ENCODE data around the gene CD48. TPM values are rescaled to one million over a fixed set of nuclear protein-coding genes. Genes with fewer than 3 reads are reported as not detected.
"Not testable (repeated sequence)": the region's sequence is repeated elsewhere in the genome, so short reads cannot be mapped to it uniquely, and the experiment has no call there.

Gene CD48
- total RNA-seq, 1 experiment from 2014 or later = not detected

DNA sequence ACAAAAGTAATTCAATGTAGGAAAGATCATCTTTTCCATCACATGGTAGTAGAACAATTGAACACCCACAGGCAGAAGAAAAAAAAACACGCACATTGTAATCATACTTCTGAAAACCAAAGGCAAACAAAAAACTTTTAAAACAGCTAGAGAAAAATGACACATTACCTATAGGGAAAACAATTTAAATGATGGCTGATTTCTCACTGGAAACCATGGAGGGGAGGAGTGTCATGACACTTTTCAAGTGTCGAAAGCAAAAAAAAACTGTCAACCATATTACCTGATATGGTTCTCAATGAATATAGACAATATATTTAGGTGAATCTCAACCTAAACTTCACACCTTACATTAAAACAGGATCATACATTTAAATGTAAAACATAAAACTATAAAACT, 26.6 kb upstream of the CD48 start:
- no peak overlapping the region for H3K4me3 ChIP-seq (ENCODE audit: low read depth, low read length, poor library complexity, severe bottlenecking)
- BruUV-seq (replicated peaks) = no TSS peak
- intact Hi-C loops (cut with micrococcal nuclease; ENCODE audit: unreplicated experiment) = no loop called here
- no peak overlapping the region for H3K27ac ChIP-seq (ENCODE audit: low read depth, low read length, poor library complexity, severe bottlenecking)
- no peaks in the 10 kb centered on the region for H3K9me3 ChIP-seq (ENCODE audit: low read depth, low read length, poor library complexity, severe bottlenecking)
- CTCF ChIA-PET = no interaction called here
- no peak for DNase-seq (ENCODE audit: low spot score)
- TF ChIP-seq EZH2 (IDR thresholded peaks at IDR 0.05; ENCODE audit: borderline replicate concordance, low read depth, low read length, poor library complexity, severe bottlenecking) = no peak
- TF ChIP-seq, protein P1, sequence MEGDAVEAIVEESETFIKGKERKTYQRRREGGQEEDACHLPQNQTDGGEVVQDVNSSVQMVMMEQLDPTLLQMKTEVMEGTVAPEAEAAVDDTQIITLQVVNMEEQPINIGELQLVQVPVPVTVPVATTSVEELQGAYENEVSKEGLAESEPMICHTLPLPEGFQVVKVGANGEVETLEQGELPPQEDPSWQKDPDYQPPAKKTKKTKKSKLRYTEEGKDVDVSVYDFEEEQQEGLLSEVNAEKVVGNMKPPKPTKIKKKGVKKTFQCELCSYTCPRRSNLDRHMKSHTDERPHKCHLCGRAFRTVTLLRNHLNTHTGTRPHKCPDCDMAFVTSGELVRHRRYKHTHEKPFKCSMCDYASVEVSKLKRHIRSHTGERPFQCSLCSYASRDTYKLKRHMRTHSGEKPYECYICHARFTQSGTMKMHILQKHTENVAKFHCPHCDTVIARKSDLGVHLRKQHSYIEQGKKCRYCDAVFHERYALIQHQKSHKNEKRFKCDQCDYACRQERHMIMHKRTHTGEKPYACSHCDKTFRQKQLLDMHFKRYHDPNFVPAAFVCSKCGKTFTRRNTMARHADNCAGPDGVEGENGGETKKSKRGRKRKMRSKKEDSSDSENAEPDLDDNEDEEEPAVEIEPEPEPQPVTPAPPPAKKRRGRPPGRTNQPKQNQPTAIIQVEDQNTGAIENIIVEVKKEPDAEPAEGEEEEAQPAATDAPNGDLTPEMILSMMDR (conservative IDR thresholded peaks at IDR 0.05; ENCODE audit: low read depth, low read length) = no peak
- H3K4me1 ChIP-seq (ENCODE audit: insufficient read depth, low read length, poor library complexity, severe bottlenecking) = no peaks in the 10 kb centered on the region
- H3K27me3 ChIP-seq (replicated peaks; ENCODE audit: insufficient read depth, low read depth, low read length, poor library complexity) = peaks cover 6% of the 10 kb centered on the region
- POLR2A ChIA-PET (ENCODE audit: low non-redundant PET) = no interaction called here
- H3K36me3 ChIP-seq (ENCODE audit: insufficient read depth, low read length, poor library complexity, severe bottlenecking) = no peaks in the 10 kb centered on the region

DNA sequence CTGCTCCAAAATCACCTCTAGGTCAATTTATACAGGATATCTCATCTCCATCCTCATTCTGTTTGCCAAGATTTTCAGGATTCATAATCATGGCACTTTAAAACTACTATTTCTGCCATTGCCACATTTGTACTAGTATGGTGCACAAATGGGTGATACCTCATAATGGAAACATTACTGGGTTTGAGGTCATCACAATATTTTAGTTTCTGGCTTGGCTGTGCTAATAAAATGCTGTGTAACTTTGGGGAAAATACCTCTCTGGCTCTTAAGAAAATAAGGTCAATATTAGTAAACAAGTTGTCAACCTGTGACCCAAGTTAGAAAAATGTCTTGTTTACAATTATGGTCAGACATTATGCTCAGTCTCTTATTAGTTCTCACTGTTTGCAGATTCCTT, 22.7 kb upstream of the CD48 start:
- no peak for DNase-seq (ENCODE audit: low spot score)
- intact Hi-C loops (cut with micrococcal nuclease; ENCODE audit: unreplicated experiment) = no loop called here
- no peak overlapping the region for H3K27ac ChIP-seq (ENCODE audit: low read depth, low read length, poor library complexity, severe bottlenecking)
- H3K9me3 ChIP-seq (ENCODE audit: low read depth, low read length, poor library complexity, severe bottlenecking) = no peaks in the 10 kb centered on the region
- CTCF ChIA-PET = no interaction called here
- H3K36me3 ChIP-seq (ENCODE audit: insufficient read depth, low read length, poor library complexity, severe bottlenecking) = no peaks in the 10 kb centered on the region
- no peak for TF ChIP-seq EZH2 (IDR thresholded peaks at IDR 0.05; ENCODE audit: borderline replicate concordance, low read depth, low read length, poor library complexity, severe bottlenecking)
- H3K4me1 ChIP-seq (ENCODE audit: insufficient read depth, low read length, poor library complexity, severe bottlenecking) = no peaks in the 10 kb centered on the region
- H3K27me3 ChIP-seq (replicated peaks; ENCODE audit: insufficient read depth, low read depth, low read length, poor library complexity) = peaks cover 6% of the 10 kb centered on the region
- no TSS peak for BruUV-seq (replicated peaks)
- POLR2A ChIA-PET (ENCODE audit: low non-redundant PET) = no interaction called here
- H3K4me3 ChIP-seq (ENCODE audit: low read depth, low read length, poor library complexity, severe bottlenecking) = no peak overlapping the region

DNA sequence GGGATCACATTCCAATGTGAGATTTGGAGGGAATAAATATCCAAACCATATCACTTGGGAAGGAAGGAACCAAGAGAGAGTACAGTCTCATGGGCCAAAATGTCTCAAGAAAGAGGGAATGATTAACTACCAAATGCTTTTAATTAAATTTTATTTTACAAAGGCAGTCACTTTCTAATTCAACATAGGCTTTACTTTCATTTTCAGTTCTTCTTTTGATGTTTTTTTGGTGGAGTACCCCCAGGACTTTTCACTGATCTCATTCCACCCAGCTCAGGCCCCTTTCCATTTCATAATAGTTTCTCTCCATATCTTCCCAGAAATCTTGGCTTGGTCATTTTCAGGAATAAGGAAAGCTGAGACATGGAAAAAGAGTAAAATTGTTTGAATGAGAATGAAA, 22.3 kb upstream of the CD48 start:
- intact Hi-C loops (cut with micrococcal nuclease; ENCODE audit: unreplicated experiment) = no loop called here
- ChIA-PET POLR2A (ENCODE audit: low non-redundant PET) (no interaction called here), CTCF (no interaction called here)

DNA sequence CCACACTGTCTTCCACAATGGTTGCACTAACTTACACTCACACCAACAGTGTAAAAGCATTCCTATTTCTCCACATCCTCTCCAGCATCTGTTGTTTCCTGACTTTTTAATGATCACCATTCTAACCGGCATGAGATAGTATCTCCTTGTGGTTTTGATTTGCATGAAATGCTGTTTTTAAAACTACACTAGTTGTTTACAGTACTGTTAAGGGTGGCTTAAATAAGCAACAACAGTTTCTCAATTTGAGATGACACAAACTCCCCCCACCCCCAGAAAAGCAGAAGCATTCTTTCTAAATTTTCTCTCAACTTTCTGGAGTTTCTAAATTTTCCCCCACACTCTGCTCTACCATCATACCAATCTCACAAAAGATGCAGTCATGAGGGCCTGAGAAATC, 20.4 kb upstream of the CD48 start:
- no TSS peak for BruUV-seq (replicated peaks)
- Histone ChIP-seq H3K9me3 (ENCODE audit: low read depth, low read length, poor library complexity, severe bottlenecking) (no peaks in the 10 kb centered on the region), H3K27me3 (replicated peaks; ENCODE audit: insufficient read depth, low read depth, low read length, poor library complexity) (no peaks in the 10 kb centered on the region), H3K4me1 (ENCODE audit: insufficient read depth, low read length, poor library complexity, severe bottlenecking) (no peaks in the 10 kb centered on the region), H3K4me3 (ENCODE audit: low read depth, low read length, poor library complexity, severe bottlenecking) (no peak overlapping the region), H3K27ac (ENCODE audit: low read depth, low read length, poor library complexity, severe bottlenecking) (no peak overlapping the region), H3K36me3 (ENCODE audit: insufficient read depth, low read length, poor library complexity, severe bottlenecking) (no peaks in the 10 kb centered on the region)
- ChIA-PET CTCF (no interaction called here), POLR2A (ENCODE audit: low non-redundant PET) (no interaction called here)
- DNase-seq (ENCODE audit: low spot score) = no peak
- TF ChIP-seq EZH2 (IDR thresholded peaks at IDR 0.05; ENCODE audit: borderline replicate concordance, low read depth, low read length, poor library complexity, severe bottlenecking) = no peak
- TF ChIP-seq, protein P1 (conservative IDR thresholded peaks at IDR 0.05; ENCODE audit: low read depth, low read length) = no peak
- intact Hi-C loops (cut with micrococcal nuclease; ENCODE audit: unreplicated experiment) = no loop called here

More for the DNA sequence above, 22.3 kb upstream of the CD48 start:
- TF ChIP-seq, protein P1 (conservative IDR thresholded peaks at IDR 0.05; ENCODE audit: low read depth, low read length) = no peak
- no peak for TF ChIP-seq EZH2 (IDR thresholded peaks at IDR 0.05; ENCODE audit: borderline replicate concordance, low read depth, low read length, poor library complexity, severe bottlenecking)
- no peak for DNase-seq (ENCODE audit: low spot score)
- H3K27ac ChIP-seq (ENCODE audit: low read depth, low read length, poor library complexity, severe bottlenecking) = no peak overlapping the region
- BruUV-seq (replicated peaks) = no TSS peak
- H3K27me3 ChIP-seq (replicated peaks; ENCODE audit: insufficient read depth, low read depth, low read length, poor library complexity) = peaks cover 6% of the 10 kb centered on the region
- no peak overlapping the region for H3K4me3 ChIP-seq (ENCODE audit: low read depth, low read length, poor library complexity, severe bottlenecking)
- H3K4me1 ChIP-seq (ENCODE audit: insufficient read depth, low read length, poor library complexity, severe bottlenecking) = no peaks in the 10 kb centered on the region
- no peaks in the 10 kb centered on the region for H3K36me3 ChIP-seq (ENCODE audit: insufficient read depth, low read length, poor library complexity, severe bottlenecking)
- no peaks in the 10 kb centered on the region for H3K9me3 ChIP-seq (ENCODE audit: low read depth, low read length, poor library complexity, severe bottlenecking)

DNA sequence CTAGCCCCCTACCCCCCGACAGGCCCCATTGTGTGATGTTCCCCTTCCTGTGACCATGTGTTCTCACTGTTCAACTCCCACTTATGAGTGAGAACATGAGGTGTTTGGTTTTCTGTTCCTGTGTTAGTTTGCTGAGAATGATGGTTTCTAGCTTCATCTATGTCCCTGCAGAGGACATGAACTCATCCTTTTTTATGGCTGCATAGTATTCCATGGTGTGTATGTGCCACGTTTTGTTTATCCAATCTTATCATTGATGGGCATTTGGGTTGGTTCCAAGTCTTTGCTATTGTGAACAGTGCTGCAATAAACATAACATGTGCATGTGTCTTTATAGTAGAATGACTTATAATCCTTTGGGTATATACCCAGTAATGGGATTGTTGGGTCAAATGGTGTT, 19.9 kb upstream of the CD48 start:
- DNase-seq (ENCODE audit: low spot score); H3K36me3 ChIP-seq (ENCODE audit: insufficient read depth, low read length, poor library complexity, severe bottlenecking); H3K27me3 ChIP-seq (replicated peaks; ENCODE audit: insufficient read depth, low read depth, low read length, poor library complexity); H3K27ac ChIP-seq (ENCODE audit: low read depth, low read length, poor library complexity, severe bottlenecking); H3K9me3 ChIP-seq (ENCODE audit: low read depth, low read length, poor library complexity, severe bottlenecking); H3K4me3 ChIP-seq (ENCODE audit: low read depth, low read length, poor library complexity, severe bottlenecking); POLR2A ChIA-PET (ENCODE audit: low non-redundant PET); CTCF ChIA-PET; intact Hi-C loops (cut with micrococcal nuclease; ENCODE audit: unreplicated experiment); BruUV-seq (replicated peaks); H3K4me1 ChIP-seq (ENCODE audit: insufficient read depth, low read length, poor library complexity, severe bottlenecking): not testable (repeated sequence)
